ENCODE results near the gene SCCPDH.

Gene SCCPDH

GRCh38 chr1:246753670-246754535 lies 29.7 kb downstream of the SCCPDH start:
- peak; percentile 32 for DNase-seq (ENCODE audit: low spot score)

- DNase-seq (ENCODE audit: low spot score): no peak
These were observed 31.2 kb downstream of the SCCPDH start for GRCh38 chr1:246755419-246755818.

GRCh38 chr1:246760422-246761347 lies 36.5 kb downstream of the SCCPDH start:
- no peak for DNase-seq (ENCODE audit: low spot score)

GRCh38 chr1:246761396-246761795 lies 37.2 kb downstream of the SCCPDH start:
- DNase-seq (ENCODE audit: low spot score): no peak

GRCh38 chr1:246765521-246765920 lies 41.3 kb downstream of the SCCPDH start:
- no peak for DNase-seq (ENCODE audit: low spot score)

- DNase-seq (ENCODE audit: low spot score): no peak
These were observed 44.3 kb downstream of the SCCPDH start for GRCh38 chr1:246768403-246769020.

GRCh38 chr1:246769306-246769705 lies 45.1 kb downstream of the SCCPDH start:
- DNase-seq (ENCODE audit: low spot score): no peak

- no peak for DNase-seq (ENCODE audit: low spot score)
These were observed 47.2 kb downstream of the SCCPDH start for GRCh38 chr1:246771366-246771765.

GRCh38 chr1:246772686-246773085 lies 48.5 kb downstream of the SCCPDH start:
- DNase-seq (ENCODE audit: low spot score): no peak

GRCh38 chr1:246773213-246773641 lies 49.0 kb downstream of the SCCPDH start:
- no peak for DNase-seq (ENCODE audit: low spot score)

- no peak for DNase-seq (ENCODE audit: low spot score)
These were observed 51.5 kb downstream of the SCCPDH start for GRCh38 chr1:246775531-246776385.

GRCh38 chr1:246776923-246777322 lies 52.7 kb downstream of the SCCPDH start:
- DNase-seq (ENCODE audit: low spot score): no peak

GRCh38 chr1:246778663-246779062 lies 54.5 kb downstream of the SCCPDH start:
- no peak for DNase-seq (ENCODE audit: low spot score)

- no peak for DNase-seq (ENCODE audit: low spot score)
These were observed 55.5 kb downstream of the SCCPDH start for GRCh38 chr1:246779561-246780175.

GRCh38 chr1:246780264-246780663 lies 56.1 kb downstream of the SCCPDH start:
- no peak for DNase-seq (ENCODE audit: low spot score)

GRCh38 chr1:246781212-246781611 lies 57.0 kb downstream of the SCCPDH start:
- no peak for DNase-seq (ENCODE audit: low spot score)

GRCh38 chr1:246782120-246782900 lies 58.1 kb downstream of the SCCPDH start:
- no peak for DNase-seq (ENCODE audit: low spot score)

- peak; percentile 7 for DNase-seq (ENCODE audit: low spot score)
These were observed 60.6 kb downstream of the SCCPDH start for GRCh38 chr1:246784621-246785493.

- no peak for DNase-seq (ENCODE audit: low spot score)
These were observed 61.4 kb downstream of the SCCPDH start for GRCh38 chr1:246785494-246786111.
